ENCODE data around the gene F11. TPM values are rescaled to one million over a fixed set of nuclear protein-coding genes. Genes with fewer than 3 reads are reported as not detected.
"Not testable (repeated sequence)": the region's sequence is repeated elsewhere in the genome, so short reads cannot be mapped to it uniquely, and the experiment has no call there.

F11 gene
- total RNA-seq, 1 experiment from 2014 or later: not detected

GRCh38 chr4:186299291-186299690, 33.3 kb downstream of the F11 start:
- DNase-seq (ENCODE audit: low read depth in 1 of 2, low spot score in 2 of 2): no peak
- H3K27me3 ChIP-seq (replicated peaks): no peaks in the 10 kb centered on the region; the same call in 1 of the 2 replicates
- no peaks in the 10 kb centered on the region for H3K4me1 ChIP-seq (replicated peaks)
- no peaks in the 10 kb centered on the region for H3K9me3 ChIP-seq (replicated peaks)
- H3K27ac ChIP-seq: no peak overlapping the region
- no peak overlapping the region for H3K4me3 ChIP-seq
- H3K36me3 ChIP-seq: no peaks in the 10 kb centered on the region

GRCh38 chr4:186300659-186301390, 34.8 kb downstream of the F11 start:
- no peak overlapping the region for H3K27ac ChIP-seq
- no peaks in the 10 kb centered on the region; the same call in 1 of the 2 replicates for H3K27me3 ChIP-seq (replicated peaks)
- H3K36me3 ChIP-seq: no peaks in the 10 kb centered on the region
- no peaks in the 10 kb centered on the region for H3K9me3 ChIP-seq (replicated peaks)
- H3K4me1 ChIP-seq (replicated peaks): no peaks in the 10 kb centered on the region
- no peak overlapping the region for H3K4me3 ChIP-seq
- DNase-seq (ENCODE audit: low read depth in 1 of 2, low spot score in 2 of 2): no peak

- Histone ChIP-seq H3K36me3 (no peaks in the 10 kb centered on the region), H3K9me3 (replicated peaks) (no peaks in the 10 kb centered on the region), H3K27ac (no peak overlapping the region), H3K4me1 (replicated peaks) (no peaks in the 10 kb centered on the region), H3K4me3 (no peak overlapping the region), H3K27me3 (replicated peaks) (no peaks in the 10 kb centered on the region; the same call in 1 of the 2 replicates)
- DNase-seq (ENCODE audit: low read depth in 1 of 2, low spot score in 2 of 2): no peak
These were observed 38.2 kb downstream of the F11 start for GRCh38 chr4:186304216-186304615.

GRCh38 chr4:186304866-186305505, 39.0 kb downstream of the F11 start:
- no peak overlapping the region for H3K4me3 ChIP-seq
- no peaks in the 10 kb centered on the region for H3K9me3 ChIP-seq (replicated peaks)
- no peaks in the 10 kb centered on the region; the same call in 1 of the 2 replicates for H3K27me3 ChIP-seq (replicated peaks)
- no peak overlapping the region for H3K27ac ChIP-seq
- no peaks in the 10 kb centered on the region for H3K36me3 ChIP-seq
- no peak for DNase-seq (ENCODE audit: low read depth in 1 of 2, low spot score in 2 of 2)
- no peaks in the 10 kb centered on the region for H3K4me1 ChIP-seq (replicated peaks)

- H3K27me3 ChIP-seq (replicated peaks): no peaks in the 10 kb centered on the region
These were observed 41.5 kb downstream of the F11 start for GRCh38 chr4:186307497-186307896.

GRCh38 chr4:186307916-186308315, 41.9 kb downstream of the F11 start:
- Histone ChIP-seq H3K4me3 (no peak overlapping the region), H3K27me3 (replicated peaks) (no peaks in the 10 kb centered on the region), H3K27ac (no peak overlapping the region), H3K4me1 (replicated peaks) (no peaks in the 10 kb centered on the region), H3K9me3 (replicated peaks) (no peaks in the 10 kb centered on the region), H3K36me3 (no peaks in the 10 kb centered on the region)
- DNase-seq (ENCODE audit: low read depth in 1 of 2, low spot score in 2 of 2): no peak

More at GRCh38 chr4:186307497-186307896, 41.5 kb downstream of the F11 start:
- H3K36me3 ChIP-seq: no peaks in the 10 kb centered on the region
- no peaks in the 10 kb centered on the region for H3K4me1 ChIP-seq (replicated peaks)
- H3K27ac ChIP-seq: no peak overlapping the region
- no peaks in the 10 kb centered on the region for H3K9me3 ChIP-seq (replicated peaks)
- no peak for DNase-seq (ENCODE audit: low read depth in 1 of 2, low spot score in 2 of 2)
- no peak overlapping the region for H3K4me3 ChIP-seq

DNA sequence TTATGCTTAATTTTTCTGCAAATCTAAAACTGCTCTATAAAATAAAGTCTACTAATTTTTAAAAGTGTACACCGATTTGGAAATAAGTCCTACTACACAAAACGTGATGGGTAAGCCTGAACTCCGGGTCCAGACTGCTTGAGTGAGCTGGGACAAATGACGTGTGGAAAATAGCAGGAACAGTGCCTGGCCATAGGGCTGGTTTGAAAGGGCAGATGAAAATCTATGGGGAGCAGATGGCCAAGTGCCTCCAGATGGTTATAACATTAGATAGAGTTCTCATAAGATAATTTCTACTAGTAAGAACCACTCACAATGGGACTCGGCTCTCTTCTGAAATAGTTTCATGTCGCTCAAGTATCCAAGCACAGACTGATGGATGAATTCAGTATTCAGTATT, 52.5 kb downstream of the F11 start:
- H3K4me1 ChIP-seq (replicated peaks): no peaks in the 10 kb centered on the region
- no peaks in the 10 kb centered on the region for H3K36me3 ChIP-seq
- no peaks in the 10 kb centered on the region for H3K27me3 ChIP-seq (replicated peaks)
- no peak overlapping the region for H3K4me3 ChIP-seq
- H3K9me3 ChIP-seq (replicated peaks): no peaks in the 10 kb centered on the region
- H3K27ac ChIP-seq: no peak overlapping the region
- no peak for DNase-seq (ENCODE audit: low read depth in 1 of 2, low spot score in 2 of 2)

DNA sequence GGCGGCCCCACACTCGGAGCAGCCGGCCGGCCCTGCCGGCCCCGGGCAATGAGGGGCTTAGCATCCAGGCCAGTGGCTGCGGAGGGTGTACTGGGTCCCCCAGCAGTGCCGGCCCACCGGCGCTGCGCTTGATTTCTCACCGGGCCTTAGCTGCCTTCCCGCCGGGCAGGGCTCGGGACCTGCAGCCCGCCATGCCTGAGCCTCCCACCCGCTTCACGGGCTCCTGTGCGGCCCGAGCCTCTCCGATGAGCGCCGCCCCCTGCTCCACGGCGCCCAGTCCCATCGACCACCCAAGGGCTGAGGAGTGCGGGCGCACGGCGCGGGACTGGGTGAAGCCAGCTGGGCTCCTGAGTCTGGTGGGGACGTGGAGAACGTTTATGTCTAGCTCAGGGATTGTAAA, 58.7 kb downstream of the F11 start:
- not testable (repeated sequence) for H3K27me3 ChIP-seq (replicated peaks); H3K4me1 ChIP-seq (replicated peaks); H3K4me3 ChIP-seq; H3K27ac ChIP-seq; H3K36me3 ChIP-seq; H3K9me3 ChIP-seq (replicated peaks); DNase-seq (ENCODE audit: low read depth in 1 of 2, low spot score in 2 of 2)

DNA sequence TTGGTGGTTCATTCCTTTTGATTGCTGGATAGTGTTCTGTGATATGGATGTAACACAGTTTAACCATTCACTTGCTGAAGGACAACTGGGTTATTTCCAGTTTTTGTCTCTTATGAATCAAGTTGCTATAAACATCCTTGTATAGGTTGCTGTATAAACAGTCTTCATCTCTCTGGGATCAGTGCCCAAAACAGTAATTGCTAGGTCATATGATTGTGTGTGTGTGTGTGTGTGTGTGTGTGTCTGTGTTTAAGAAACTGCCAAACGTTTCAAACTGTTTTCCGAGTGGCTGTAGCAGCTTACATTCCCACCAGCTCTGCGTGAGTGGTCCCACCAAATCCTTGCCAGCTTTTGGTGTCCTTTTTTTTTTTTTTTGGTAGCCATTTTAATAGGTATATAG, 60.4 kb downstream of the F11 start:
- DNase-seq (ENCODE audit: low read depth in 1 of 2, low spot score in 2 of 2): no peak
- H3K27me3 ChIP-seq (replicated peaks): no peaks in the 10 kb centered on the region
- no peaks in the 10 kb centered on the region for H3K4me1 ChIP-seq (replicated peaks)
- H3K36me3 ChIP-seq: no peaks in the 10 kb centered on the region
- no peak overlapping the region for H3K4me3 ChIP-seq
- no peak overlapping the region for H3K27ac ChIP-seq
- H3K9me3 ChIP-seq (replicated peaks): no peaks in the 10 kb centered on the region

- Histone ChIP-seq H3K9me3 (replicated peaks) (no peaks in the 10 kb centered on the region), H3K27ac (no peak overlapping the region)
These were observed 63.4 kb downstream of the F11 start for GRCh38 chr4:186329372-186329771.

DNA sequence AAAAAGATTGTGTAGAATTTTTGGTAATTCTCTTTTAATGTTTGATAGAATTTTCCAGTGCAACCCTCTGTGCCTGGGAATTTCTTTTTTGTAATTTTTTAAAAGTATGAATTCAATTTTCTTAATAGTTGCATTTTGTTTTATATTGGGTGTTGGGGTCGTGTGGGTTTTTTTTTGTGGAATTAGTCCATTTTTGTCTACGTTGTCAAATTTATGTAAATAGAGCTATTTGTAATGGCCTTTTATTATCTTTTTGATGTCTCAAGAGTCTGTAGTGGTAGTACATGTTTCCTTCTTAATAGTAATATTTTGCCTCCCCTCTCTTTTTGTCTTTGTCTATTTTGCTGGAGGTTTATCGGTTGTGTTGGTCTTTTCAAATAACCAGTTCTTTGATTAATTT, 64.4 kb downstream of the F11 start:
- H3K36me3 ChIP-seq: no peaks in the 10 kb centered on the region
- no peak for DNase-seq (ENCODE audit: low read depth in 1 of 2, low spot score in 2 of 2)
- no peak overlapping the region for H3K4me3 ChIP-seq
- no peaks in the 10 kb centered on the region for H3K27me3 ChIP-seq (replicated peaks)
- H3K27ac ChIP-seq: no peak overlapping the region
- H3K4me1 ChIP-seq (replicated peaks): no peaks in the 10 kb centered on the region
- no peaks in the 10 kb centered on the region for H3K9me3 ChIP-seq (replicated peaks)

More at GRCh38 chr4:186329372-186329771, 63.4 kb downstream of the F11 start:
- no peaks in the 10 kb centered on the region for H3K36me3 ChIP-seq
- DNase-seq (ENCODE audit: low read depth in 1 of 2, low spot score in 2 of 2): no peak
- H3K4me3 ChIP-seq: no peak overlapping the region
- H3K4me1 ChIP-seq (replicated peaks): no peaks in the 10 kb centered on the region
- no peaks in the 10 kb centered on the region for H3K27me3 ChIP-seq (replicated peaks)

GRCh38 chr4:186335793-186336192, 69.8 kb downstream of the F11 start:
- Histone ChIP-seq H3K36me3 (no peaks in the 10 kb centered on the region), H3K4me1 (replicated peaks) (no peaks in the 10 kb centered on the region), H3K27ac (no peak overlapping the region), H3K27me3 (replicated peaks) (no peaks in the 10 kb centered on the region), H3K9me3 (replicated peaks) (no peaks in the 10 kb centered on the region), H3K4me3 (no peak overlapping the region)
- DNase-seq (ENCODE audit: low read depth in 1 of 2, low spot score in 2 of 2): no peak

All from SJSA1 (cell line).